DND-41 (cell line): ENCODE measurements around the gene CFAP77.

Source experiments
- EZH2 ChIP-seq: IDR thresholded peaks from 3 replicates; pipeline ENCODE4 v1.6.1; 2012; ENCODE audit warnings: borderline replicate concordance, low read depth, mild to moderate bottlenecking, moderate library complexity, low read length, inconsistent platforms; ENCODE audit not compliant: severe bottlenecking
- TF ChIP-seq, protein P1 (sequence below): IDR thresholded peaks from 2 replicates; pipeline ENCODE4 v1.5.1; 2012; ENCODE audit warnings: borderline replicate concordance, low read length, moderate library complexity, mild to moderate bottlenecking; ENCODE audit not compliant: poor library complexity, severe bottlenecking; ENCODE audit errors: extremely low read depth

DNA sequence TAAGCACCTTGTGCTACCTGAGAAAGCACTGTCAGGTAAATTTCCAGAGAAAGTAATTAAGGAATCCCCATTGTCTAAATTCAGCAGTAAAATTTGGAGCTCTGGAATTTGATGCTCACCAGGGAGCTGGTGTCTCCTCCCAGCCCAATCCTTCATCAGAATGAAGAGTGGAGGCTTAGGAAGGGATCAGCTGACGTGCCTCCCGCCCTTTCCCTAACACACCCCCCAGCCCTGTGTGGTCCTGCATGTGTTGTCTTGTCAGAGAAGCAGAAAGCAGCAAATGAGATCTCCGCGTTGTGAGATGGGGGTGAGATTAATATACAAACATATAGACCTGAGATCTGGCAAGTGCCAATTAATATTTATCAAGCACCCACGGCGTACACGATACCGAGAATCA is 145.5 kb downstream of the CFAP77 start:
- TF ChIP-seq, protein P1, sequence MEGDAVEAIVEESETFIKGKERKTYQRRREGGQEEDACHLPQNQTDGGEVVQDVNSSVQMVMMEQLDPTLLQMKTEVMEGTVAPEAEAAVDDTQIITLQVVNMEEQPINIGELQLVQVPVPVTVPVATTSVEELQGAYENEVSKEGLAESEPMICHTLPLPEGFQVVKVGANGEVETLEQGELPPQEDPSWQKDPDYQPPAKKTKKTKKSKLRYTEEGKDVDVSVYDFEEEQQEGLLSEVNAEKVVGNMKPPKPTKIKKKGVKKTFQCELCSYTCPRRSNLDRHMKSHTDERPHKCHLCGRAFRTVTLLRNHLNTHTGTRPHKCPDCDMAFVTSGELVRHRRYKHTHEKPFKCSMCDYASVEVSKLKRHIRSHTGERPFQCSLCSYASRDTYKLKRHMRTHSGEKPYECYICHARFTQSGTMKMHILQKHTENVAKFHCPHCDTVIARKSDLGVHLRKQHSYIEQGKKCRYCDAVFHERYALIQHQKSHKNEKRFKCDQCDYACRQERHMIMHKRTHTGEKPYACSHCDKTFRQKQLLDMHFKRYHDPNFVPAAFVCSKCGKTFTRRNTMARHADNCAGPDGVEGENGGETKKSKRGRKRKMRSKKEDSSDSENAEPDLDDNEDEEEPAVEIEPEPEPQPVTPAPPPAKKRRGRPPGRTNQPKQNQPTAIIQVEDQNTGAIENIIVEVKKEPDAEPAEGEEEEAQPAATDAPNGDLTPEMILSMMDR, result no peak
- TF ChIP-seq EZH2, result no peak
